Keratinocyte (primary cell): ENCODE results near the gene EID3.
"Not testable (repeated sequence)": the region's sequence is repeated elsewhere in the genome, so short reads cannot be mapped to it uniquely, and the experiment has no call there.

Source experiments
- EZH2 ChIP-seq: IDR thresholded peaks from one replicate; pipeline ENCODE4 v1.6.1; 2012; ENCODE audit warnings: inconsistent platforms, mild to moderate bottlenecking, low read length, moderate library complexity
- TF ChIP-seq, protein P1 (sequence below), 3 experiments: IDR thresholded peaks in 1 of 3; conservative IDR thresholded peaks in 1 of 3; optimal IDR thresholded peaks in 1 of 3; 2 replicates in 2 of 3; 3 replicates in 1 of 3; pipeline versions ENCODE3 to v1.5.1; 2011; ENCODE audit warnings: low read length in 3 of 3, mild to moderate bottlenecking in 3 of 3, moderate library complexity in 2 of 3, control low read depth in 1 of 3, inconsistent platforms in 1 of 3; ENCODE audit not compliant: insufficient read depth in 2 of 3; ENCODE audit errors: extremely low read depth in 1 of 3

DNA sequence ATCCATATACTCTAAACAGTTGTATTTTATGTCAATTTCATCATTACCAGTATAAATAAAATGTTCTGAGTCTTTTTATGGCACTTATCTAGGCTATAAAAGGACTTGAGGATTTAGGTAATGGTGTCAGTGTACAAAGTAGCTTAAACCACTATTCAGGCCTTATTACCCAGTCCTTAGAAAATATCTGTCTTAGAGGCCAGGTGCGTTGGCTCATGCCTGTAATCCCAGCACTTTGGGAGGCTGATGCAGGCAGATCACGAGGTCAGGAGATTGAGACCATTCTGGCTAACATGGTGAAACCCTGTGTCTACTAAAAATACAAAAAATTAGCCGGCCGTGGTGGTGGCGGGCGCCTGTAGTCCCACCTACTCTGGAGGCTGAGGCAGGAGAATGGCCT is 24.7 kb downstream of the EID3 start:
- TF ChIP-seq, protein P1, sequence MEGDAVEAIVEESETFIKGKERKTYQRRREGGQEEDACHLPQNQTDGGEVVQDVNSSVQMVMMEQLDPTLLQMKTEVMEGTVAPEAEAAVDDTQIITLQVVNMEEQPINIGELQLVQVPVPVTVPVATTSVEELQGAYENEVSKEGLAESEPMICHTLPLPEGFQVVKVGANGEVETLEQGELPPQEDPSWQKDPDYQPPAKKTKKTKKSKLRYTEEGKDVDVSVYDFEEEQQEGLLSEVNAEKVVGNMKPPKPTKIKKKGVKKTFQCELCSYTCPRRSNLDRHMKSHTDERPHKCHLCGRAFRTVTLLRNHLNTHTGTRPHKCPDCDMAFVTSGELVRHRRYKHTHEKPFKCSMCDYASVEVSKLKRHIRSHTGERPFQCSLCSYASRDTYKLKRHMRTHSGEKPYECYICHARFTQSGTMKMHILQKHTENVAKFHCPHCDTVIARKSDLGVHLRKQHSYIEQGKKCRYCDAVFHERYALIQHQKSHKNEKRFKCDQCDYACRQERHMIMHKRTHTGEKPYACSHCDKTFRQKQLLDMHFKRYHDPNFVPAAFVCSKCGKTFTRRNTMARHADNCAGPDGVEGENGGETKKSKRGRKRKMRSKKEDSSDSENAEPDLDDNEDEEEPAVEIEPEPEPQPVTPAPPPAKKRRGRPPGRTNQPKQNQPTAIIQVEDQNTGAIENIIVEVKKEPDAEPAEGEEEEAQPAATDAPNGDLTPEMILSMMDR (optimal IDR thresholded peaks at IDR 0.05 in 1 of 3, IDR thresholded peaks at IDR 0.05 in 1 of 3, conservative IDR thresholded peaks at IDR 0.05 in 1 of 3; ENCODE audit: extremely low read depth in 1 of 3, insufficient read depth in 2 of 3, low read length in 3 of 3): not testable (repeated sequence)
- TF ChIP-seq EZH2: not testable (repeated sequence)
